ENCODE results near the gene DBI.

Gene DBI

DNA sequence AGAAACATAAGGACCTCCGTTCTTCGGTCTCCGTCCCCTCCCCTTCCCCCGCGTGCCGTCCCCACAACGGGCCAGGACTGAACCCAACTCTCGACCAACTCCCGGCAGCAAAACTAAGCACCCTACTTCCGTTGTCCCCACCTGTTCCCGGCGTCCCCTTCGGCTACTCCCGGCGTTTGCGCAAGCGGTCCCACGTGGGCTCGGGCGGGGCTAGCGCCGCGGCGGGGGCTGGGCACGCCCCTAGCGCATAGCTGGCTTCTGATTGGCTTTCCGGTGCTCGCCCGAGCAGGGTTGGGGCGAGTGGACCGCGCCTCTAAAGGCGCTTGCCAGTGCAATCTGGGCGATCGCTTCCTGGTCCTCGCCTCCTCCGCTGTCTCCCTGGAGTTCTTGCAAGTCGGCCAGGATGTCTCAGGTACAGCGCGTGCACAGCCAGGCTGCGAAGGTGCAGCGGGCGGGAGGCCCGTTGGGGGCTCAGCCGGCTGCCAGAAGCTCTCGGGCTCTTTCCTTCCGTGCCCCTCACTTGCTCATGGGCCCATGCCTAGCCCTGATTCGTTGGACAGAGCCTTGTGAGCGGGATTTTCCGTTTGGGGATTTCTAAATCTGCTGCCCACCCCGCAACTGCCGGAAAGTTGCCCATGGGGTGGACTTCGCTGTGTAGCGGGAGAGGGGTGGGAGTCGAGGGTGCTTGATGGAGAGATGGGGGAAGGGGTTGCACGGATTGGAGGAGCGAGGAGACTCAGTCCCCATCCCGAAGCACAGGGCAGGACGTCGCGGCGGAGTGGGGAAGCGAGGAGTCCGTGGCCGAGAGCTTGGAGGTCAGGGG is at the start of gene DBI, which contains the start of gene C2orf76:
Gene DBI, plus strand, starts transcription at position 329 of the 823 bp plus-strand sequence. Its CDS starts 75 bp downstream, at position 404.
Gene C2orf76, minus strand, starts transcription at position 186 of the 823 bp plus-strand sequence. CDS start 26,875 bp downstream, outside the sequence.
- peak; percentile 86 to 90 for DNase-seq (ENCODE audit: low read depth in 2 of 2)

DNA sequence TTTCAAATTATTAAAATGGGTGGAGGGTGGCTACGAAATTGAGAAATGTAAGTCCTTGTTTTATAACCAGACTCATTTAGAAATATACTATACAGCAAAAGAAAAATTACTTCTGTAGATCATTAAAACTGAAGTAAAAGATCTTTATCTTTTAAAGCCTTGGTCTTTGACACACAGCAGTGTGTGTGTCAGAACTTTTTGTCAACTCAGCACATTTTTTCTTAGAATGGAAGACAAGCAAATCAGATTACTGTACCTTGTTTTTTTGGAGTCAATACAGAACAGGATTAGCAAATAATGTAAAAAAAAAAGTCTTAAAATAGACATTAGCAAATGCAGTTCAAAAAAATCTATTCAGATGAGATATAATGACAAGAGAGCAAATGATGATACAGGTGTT is 49.2 kb upstream of the DBI start:
- no peak for DNase-seq (ENCODE audit: low read depth in 2 of 2)

DNA sequence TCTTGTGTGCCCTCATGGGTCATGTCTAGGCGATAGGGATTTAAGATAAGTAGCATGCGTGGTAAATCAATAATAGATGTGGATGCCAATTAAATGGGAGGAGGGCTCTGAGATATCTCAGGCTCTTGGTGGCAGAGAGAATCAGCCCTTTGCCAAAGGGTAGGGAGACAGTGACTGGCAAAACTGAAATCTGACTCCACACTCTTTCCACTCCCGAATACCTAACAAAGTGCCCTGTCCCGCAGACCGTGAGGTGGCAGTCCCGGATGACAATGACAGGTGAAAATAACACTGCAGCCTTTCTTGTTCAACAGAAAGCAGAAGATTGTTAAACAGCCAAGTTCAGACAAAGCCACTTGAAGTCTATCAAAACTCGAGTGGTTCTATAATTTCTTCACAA is 47.2 kb upstream of the DBI start:
- no peak for DNase-seq (ENCODE audit: low read depth in 2 of 2)

DNA sequence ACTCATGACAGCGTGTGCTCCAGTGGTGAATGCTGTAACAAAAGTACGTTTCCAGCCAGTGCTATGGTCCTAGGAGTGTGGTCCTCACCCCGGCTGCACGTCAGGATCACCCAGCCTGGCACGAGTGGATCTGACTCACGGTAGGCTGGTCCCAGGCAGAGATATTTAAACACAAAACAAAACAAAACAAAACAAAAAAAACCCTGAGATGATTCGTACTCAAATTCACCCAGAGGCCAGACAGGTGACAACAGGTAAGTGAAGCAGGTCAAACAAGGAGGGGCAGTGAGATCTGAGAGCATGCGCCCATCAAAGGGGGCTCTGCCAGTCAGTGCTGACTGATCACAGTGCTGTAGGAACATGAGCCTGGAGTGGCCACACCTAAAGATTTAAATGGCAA is 43.3 kb upstream of the DBI start:
- DNase-seq (ENCODE audit: low read depth in 2 of 2): no peak

DNA sequence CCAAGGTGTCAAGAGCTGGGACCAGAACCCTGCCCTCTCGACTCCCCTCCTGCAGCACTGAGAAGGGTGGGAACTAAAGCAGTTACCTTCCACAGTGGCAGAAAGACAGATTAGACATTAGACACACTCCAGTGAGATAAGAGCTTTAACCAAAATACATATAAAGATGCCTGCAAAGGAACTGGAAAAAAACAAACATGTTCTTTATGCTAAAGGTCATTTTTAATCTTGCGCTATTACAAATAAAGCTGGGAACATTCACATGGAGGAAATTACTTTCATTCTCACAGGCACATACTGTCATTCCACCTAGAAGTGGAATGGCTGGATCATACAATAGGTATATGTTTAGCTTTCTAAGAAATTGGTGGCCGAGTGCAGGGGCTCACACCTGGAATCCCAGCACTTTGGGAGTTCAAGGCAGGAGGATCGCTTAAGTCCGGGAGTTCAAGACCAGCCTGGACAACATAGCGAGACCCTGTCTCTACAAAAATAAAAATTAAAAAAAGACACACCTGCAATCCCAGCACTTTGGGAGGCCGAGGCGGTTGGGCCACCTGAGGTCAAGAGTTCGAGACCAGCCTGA is 42.0 kb upstream of the DBI start:
- DNase-seq (ENCODE audit: low read depth in 2 of 2): no peak

DNA sequence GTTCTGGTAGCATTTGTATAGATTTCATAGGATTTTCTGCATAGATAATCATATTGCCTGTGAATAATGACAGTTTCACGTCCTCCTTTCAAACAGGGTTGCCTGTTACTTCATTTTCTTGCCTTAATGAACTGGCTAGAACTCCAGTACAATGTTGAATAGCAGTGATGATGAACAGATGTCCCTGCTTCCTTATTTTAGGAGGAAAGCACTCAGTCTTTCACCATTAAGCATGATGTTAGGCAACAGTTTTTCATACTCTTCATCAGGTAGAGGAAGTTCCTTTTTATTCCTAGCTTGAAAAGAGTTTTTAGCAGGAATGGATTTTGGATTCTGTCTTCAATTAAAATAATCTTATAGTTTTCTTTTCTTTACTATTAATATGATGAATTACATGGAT is 39.8 kb upstream of the DBI start:
- no peak for DNase-seq (ENCODE audit: low read depth in 2 of 2)

DNA sequence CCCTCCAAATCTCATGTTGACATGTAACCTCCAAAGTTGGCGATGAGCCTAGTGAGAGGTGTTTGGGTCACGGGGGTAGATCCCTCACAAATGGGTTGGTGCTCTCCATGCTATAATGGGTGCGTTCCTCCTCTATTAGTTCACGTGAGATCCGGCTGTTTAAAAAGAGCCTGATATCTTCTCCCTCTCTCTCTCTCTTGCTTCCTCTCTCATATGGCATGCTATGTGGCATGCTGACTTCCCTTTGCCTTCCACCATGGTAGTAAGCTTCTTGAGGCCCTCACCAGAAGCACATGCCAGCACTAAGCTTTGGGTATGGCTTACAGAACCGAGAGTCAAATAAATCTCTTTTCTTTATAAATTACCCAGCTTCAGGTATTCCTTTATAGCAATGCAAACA is 39.3 kb upstream of the DBI start:
- no peak for DNase-seq (ENCODE audit: low read depth in 2 of 2)

DNA sequence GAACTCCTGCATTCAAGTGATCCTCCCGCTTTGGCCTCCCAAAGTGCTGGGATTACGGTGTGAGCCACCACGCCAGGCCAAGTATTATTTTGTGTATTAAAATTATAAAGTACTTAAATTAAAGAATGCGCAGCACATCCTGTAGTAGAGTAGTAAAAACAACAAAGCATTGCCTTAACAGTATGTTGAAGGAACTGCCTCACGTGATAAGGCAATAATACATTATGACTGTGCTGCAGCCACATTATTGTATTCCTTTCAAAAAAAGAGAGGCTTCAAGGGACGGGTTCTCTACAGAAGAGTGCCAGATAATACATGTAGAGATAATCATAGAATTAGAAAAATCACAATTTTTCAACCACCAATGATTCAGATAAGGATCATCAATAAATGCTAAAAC is 33.8 kb upstream of the DBI start:
- DNase-seq (ENCODE audit: low read depth in 2 of 2): no peak

DNA sequence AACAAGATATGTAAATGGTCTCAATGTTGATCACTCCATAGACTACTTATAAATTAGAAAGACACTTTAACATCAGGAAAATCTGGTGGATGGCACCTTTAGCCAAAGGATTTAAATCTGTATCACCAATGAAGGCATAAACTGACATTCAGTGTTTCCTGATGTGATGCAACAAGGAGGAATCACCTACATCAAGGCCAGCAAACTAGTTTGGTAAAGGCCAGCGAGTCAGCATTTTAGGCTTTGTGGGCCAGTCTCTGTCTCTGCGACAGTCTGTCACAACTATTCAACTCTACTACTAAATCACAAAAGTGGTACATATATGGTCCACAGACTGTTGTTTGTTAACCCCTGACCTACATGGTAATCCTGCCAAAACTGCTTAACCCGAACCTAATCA is 33.4 kb upstream of the DBI start:
- DNase-seq (ENCODE audit: low read depth in 2 of 2): no peak

DNA sequence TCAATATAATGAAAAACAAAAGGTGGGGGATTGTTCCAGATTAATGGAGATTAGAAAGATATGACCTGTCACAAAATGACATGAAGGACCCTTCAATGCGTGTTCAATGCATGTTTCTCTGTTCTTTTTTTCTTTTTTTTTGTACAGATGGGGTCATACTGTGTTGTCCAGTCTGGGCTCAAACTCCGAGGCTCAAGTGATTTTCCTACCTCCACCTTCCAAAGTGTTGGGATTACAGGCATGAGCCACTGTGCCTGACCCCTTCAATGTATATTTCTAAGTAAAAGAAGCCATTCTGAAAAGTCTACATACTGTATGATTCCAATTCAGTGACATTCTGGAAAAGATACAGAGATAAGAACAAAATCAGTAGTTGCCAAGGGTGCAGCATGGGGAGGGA is 32.9 kb upstream of the DBI start:
- DNase-seq (ENCODE audit: low read depth in 2 of 2): no peak

DNA sequence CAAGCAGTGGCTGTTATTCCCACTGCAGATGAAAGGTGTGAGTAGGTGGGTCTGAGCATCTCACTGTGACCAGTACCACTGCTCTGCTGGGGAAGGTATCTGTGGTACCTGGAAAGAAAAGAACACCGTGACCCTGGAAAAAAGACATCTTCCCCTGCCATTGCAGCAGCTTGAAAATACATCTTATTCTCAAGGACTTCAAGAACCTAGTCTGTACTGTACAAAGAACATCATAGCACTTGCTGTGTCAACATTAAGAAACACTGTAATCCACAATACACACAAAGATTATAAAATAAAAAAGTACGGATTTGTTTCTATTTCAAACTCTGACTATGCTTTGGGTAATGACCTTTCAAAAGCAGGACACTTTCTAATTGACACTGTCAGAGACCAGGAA is 29.0 kb upstream of the DBI start:
- DNase-seq (ENCODE audit: low read depth in 2 of 2): no peak

DNA sequence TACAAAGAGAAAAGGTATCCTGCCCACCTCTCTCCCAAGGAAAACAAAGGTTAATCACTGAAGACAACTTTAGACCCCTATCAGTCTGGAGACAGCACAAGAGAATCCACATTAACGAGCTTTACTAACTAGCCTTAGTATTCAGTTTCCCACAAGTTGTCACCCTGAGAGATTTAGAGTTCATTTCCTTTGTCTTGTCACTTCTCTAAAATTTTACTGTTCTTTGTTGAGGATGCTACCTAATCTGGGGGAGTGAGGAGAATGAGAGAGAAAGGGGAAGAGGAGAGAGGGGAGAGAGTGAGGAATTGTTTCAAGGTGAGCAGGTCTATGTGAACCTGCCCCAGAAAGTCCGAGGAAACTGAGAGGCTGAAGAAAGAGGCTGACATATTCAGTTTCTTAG is 28.5 kb upstream of the DBI start:
- no peak for DNase-seq (ENCODE audit: low read depth in 2 of 2)

DNA sequence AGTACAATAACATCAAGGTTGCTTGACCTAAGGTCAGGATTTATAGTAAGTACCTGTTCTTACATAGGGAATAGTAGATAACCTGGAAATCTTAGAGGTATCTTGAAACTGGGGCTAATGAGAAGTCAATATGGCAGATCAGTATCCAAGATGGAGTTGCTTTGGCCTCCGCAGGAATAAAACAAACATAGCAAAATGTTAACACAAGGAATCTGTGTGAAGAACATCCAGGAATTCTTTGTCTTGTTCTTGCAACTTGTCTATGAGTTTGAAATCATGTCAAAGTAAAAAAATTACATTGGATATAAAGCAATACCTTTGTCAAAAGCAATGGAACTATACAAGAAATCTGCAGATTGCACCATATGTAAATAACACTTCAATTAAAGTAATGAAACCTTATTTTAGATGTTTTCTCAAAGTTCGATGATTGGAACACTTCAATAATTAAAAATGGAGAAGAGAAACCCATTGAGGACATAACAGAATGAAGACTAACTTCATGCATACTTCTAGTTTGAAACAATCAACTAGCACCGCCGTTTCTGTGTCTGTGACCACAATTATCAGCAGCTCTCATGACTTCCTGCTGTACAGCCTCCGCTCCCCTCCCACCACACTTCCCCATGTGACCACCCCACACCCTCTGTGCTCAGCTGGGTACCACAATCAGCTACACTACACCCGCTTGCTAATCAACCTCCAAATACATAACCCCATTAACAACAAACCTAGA is 27.8 kb upstream of the DBI start:
- peak; percentile 6 to 7 for DNase-seq (ENCODE audit: low read depth in 2 of 2)

DNA sequence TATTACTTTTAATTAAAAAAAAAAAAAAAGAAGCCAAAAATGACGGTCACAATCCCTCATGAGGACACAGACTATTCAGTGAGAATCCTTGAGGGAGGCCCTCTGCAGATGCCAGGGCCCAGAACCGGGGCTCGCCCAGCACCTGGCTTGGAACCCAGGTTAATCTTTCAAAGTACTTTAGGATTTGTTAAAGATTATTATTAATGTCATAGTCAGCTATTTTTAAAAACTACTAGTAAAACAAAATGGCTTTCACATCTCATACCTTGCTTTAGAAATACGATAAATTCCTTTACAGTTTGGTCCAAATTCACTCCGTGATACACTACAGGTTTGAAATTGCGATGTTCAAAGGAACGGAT is 27.2 kb upstream of the DBI start:
- DNase-seq (ENCODE audit: low read depth in 2 of 2): no peak

DNA sequence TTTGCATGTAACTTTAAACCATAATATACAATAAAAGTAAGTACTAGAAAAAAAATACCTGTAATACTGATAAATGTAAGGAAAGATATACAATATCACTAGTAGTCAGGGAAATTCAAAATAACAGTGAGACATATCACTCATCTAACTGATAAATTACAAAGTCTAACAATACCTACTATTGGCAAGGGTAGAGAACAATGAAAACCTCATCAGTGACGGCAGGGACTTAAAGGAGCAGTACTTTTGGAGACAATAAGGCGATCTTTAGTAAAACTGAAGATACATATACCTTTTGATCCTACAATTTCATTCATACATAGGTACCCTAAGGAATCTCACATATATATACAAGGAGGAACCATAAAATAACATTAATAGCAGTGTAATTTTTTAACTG is 25.1 kb upstream of the DBI start:
- DNase-seq (ENCODE audit: low read depth in 2 of 2): no peak

DNA sequence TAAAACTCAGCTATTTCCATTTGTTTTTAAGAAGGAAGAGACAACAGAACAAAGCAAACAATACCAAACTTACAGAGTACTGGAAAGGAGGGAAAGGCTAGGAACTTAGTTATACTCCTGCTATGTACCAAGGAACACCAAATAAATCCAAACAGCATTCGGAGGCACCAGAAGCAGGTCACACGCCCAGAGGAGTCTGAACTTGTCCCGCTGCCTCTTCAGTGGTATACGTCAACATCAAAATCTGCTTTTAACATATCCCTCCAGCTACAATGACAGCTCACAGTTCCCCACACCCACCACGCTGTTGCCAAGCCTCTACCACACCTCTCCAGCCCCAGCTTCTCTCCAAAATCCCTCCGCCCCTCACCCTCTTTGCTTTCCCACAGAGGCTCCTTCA is 17.5 kb upstream of the DBI start:
- DNase-seq (ENCODE audit: low read depth in 2 of 2): no peak

DNA sequence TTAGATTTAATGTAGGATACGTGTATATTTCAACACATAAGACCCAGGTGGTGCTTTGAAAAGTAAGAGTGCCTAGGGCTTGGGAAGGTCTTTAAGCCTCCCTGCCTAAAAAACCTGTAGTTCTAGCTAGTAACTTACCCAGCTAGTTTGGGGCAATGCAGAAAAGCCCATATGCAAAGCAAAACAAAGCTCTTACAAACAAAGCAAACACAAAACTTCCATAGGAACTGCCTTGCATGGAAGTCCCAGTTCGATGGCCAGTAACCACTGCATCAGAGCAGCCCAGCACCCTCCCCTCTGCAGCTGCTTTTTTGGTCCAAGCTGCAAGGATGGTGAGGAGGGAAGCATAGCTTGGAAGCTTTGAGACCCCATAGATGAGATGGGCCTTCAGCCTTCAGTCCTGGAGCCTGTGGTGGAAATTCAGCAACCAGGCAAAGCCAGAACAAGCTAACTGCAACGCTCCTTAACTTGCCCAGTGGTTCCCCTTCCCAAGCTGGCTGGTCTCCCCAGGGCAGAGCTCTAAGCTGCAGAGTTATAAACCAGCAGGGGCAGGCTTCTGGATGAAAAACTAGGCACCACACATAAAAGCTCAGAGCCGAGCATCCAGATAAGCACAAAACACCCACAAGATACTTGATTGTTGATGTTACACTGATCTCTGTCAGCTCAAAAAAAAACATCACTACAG is 16.3 kb upstream of the DBI start:
- DNase-seq (ENCODE audit: low read depth in 2 of 2): no peak

DNA sequence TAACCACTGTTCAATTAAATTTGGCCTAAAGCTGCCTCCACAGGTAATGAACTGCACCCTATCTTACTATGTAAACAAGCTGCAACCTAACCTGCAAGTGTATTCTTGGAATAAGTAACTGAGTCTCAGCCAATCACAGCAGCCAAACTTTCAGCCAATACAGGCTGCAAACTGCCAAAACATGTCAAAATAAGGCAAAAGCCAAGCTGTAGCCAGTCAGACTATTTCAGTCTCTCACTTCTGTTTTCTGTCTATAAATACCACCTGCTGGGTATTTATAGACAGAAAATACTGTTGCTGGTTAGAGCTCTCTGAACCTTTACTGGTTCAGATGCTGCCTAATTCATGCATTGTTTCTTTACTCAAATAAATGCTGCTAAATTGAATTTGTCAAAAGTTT is 14.4 kb upstream of the DBI start:
- DNase-seq (ENCODE audit: low read depth in 2 of 2): no peak

DNA sequence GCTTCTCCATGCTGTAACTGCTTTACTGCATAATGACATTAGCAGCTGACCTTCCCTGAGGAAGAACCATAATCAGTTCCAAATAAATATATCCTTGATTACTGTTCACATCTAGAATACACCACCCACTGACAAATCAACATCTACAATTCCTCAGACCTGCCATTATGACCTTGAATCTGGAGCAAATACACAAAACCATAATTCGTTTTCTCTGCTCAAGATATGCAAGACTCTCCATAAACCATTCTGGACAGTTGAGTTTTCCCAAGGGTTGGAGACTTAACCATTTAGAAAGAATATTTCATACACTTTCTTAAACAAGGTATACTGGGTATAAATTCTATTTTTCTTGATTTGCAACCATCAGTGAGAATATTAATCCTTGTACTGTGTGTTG is 11.9 kb upstream of the DBI start:
- no peak for DNase-seq (ENCODE audit: low read depth in 2 of 2)

DNA sequence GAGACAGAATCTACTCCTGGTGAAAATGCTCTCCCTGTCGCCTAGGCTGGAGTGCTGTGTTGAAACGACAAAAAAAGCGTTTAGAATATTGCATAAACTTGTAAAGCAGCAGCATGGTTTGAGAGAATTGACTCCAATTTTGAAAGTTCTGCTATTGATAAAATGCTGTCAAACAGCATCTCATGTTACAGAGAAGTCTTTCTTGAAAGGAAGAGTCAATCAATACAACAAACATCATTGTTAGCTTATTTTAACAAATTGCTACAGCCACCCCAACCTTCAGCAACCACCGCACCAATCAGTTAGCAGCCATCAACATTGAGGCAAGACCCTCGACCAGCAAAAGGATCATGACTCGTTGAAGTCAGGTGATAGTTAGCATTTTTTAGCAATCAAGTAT is 7.0 kb upstream of the DBI start:
- no peak for DNase-seq (ENCODE audit: low read depth in 2 of 2)

DNA sequence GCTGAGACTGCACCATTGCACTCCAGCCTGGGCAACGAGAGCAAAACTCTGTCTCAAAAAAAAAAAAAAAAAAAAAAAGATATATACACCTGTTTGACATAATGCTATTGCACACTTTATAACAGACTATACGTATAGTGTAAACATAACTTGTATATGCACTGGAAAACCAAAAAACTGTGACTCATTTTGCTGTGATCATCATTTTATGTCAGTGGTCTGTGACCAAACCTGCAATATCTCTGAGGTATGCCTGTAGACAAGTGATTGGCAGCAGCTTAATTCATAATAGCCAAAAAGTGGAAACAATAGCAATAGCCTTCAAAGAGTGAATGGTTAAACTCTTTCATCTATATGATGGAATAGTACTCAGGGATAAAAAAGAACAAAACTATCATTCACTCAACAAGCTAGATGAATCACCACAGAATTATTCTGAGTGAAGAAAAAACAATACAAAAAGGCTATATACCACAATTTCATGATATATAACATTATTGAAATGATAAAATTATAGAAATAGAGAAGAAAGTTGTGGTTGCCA is 6.3 kb upstream of the DBI start:
- DNase-seq (ENCODE audit: low read depth in 2 of 2): no peak

DNA sequence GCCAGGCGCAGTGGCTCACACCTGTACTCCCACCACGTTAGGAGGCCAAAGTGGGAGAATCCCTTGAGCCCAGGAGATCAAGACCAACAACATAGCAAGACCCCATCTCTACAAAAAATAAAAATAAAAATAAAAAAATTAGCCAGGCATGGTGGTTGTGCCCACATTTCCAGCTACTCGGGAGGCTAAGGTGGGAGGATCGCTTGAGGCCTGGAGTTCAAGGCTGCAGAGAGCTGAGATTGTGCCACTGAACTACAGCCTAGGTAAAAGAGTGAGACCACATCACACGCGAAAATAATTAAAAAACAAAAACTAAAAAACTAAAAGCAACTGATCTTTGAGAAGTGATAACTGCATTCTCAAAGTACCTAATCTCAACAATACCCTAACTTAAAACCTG is 2.0 kb upstream of the DBI start:
- DNase-seq (ENCODE audit: low read depth in 2 of 2): no peak
